Activated effector memory CD4-positive, alpha-beta T cell treated with Interleukin-2 at 50 U/mL for 16 hours (primary cell): ENCODE results near the gene ZC3H7B.
"Not testable (repeated sequence)": the region's sequence is repeated elsewhere in the genome, so short reads cannot be mapped to it uniquely, and the experiment has no call there.

Experiments used
- DNase-seq: peaks from one replicate; pipeline ENCODE4 v3.0.0-alpha.2; 2020

Gene ZC3H7B

GRCh38 chr22:41383085-41383484 lies 81.8 kb downstream of the ZC3H7B start:
- no peak for DNase-seq

- DNase-seq = no peak
Observed at GRCh38 chr22:41384128-41384527, 82.8 kb downstream of the ZC3H7B start.

- no peak for DNase-seq
Observed at GRCh38 chr22:41387341-41387740, 86.0 kb downstream of the ZC3H7B start.

- DNase-seq = no peak
Observed at GRCh38 chr22:41394012-41394356, 92.7 kb downstream of the ZC3H7B start.

GRCh38 chr22:41395531-41396240 lies 94.4 kb downstream of the ZC3H7B start:
- DNase-seq = no peak

- DNase-seq = no peak
Observed at GRCh38 chr22:41397143-41397811, 96.0 kb downstream of the ZC3H7B start.

- DNase-seq = no peak
Observed at GRCh38 chr22:41398921-41399320, 97.6 kb downstream of the ZC3H7B start.

- no peak for DNase-seq
Observed at GRCh38 chr22:41401781-41402648, 100.7 kb downstream of the ZC3H7B start.

GRCh38 chr22:41402851-41403250 lies 101.5 kb downstream of the ZC3H7B start:
- not testable (repeated sequence) for DNase-seq

GRCh38 chr22:41403532-41404318 lies 102.4 kb downstream of the ZC3H7B start:
- peak; percentile 70 for DNase-seq

- DNase-seq = no peak
Observed at GRCh38 chr22:41405588-41405987, 104.3 kb downstream of the ZC3H7B start.

GRCh38 chr22:41406410-41406809 lies 105.1 kb downstream of the ZC3H7B start:
- no peak for DNase-seq

GRCh38 chr22:41407433-41407832 lies 106.1 kb downstream of the ZC3H7B start:
- DNase-seq = no peak

- DNase-seq = no peak
Observed at GRCh38 chr22:41408665-41409064, 107.3 kb downstream of the ZC3H7B start.
